Endothelial cell of umbilical vein (primary cell): ENCODE results near the gene FILIP1L.

Source experiments
- JUN ChIP-seq: IDR thresholded peaks from 2 replicates; pipeline ENCODE4 v1.6.1; 2011; ENCODE audit warnings: borderline replicate concordance, low read depth; ENCODE audit not compliant: insufficient read length, insufficient read depth
- POLR2A ChIP-seq: IDR thresholded peaks from 2 replicates; pipeline ENCODE4 v1.6.1; 2012; ENCODE audit warnings: low read depth, mild to moderate bottlenecking, control low read depth, low read length
- TF ChIP-seq, protein P1 (sequence below), 2 donors: IDR thresholded peaks; 1 replicate in 1 of 2; 2 replicates in 1 of 2; pipeline ENCODE4 v1.5.1; 2011; ENCODE audit warnings: low read length in 2 of 2, mild to moderate bottlenecking in 2 of 2, moderate library complexity in 2 of 2, control low read depth in 1 of 2, inconsistent platforms in 1 of 2, low read depth in 1 of 2; ENCODE audit not compliant: insufficient read depth in 1 of 2; ENCODE audit errors: extremely low read depth in 1 of 2

DNA sequence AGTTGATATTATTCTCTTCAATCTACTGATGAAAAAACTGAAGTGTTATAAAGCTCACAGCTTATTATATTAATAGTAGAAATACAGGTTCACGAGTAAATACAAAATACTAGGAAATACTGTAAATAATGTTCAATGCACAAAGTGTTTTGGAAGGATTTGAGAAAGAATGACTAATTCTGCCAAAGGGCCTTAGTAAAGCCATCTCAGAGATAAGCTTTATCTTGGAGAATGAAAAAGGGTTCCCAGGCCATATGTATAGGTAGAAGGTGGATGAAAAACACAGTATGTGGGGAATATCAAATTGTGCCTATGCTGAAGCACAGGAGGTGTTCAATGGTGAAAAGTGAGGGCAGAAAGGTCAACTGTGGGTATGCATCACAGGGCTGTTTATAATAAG is 173.1 kb downstream of the FILIP1L start:
- TF ChIP-seq, protein P1, sequence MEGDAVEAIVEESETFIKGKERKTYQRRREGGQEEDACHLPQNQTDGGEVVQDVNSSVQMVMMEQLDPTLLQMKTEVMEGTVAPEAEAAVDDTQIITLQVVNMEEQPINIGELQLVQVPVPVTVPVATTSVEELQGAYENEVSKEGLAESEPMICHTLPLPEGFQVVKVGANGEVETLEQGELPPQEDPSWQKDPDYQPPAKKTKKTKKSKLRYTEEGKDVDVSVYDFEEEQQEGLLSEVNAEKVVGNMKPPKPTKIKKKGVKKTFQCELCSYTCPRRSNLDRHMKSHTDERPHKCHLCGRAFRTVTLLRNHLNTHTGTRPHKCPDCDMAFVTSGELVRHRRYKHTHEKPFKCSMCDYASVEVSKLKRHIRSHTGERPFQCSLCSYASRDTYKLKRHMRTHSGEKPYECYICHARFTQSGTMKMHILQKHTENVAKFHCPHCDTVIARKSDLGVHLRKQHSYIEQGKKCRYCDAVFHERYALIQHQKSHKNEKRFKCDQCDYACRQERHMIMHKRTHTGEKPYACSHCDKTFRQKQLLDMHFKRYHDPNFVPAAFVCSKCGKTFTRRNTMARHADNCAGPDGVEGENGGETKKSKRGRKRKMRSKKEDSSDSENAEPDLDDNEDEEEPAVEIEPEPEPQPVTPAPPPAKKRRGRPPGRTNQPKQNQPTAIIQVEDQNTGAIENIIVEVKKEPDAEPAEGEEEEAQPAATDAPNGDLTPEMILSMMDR (IDR thresholded peaks at IDR 0.05; ENCODE audit: extremely low read depth in 1 of 2, insufficient read depth in 1 of 2, low read depth in 1 of 2, low read length in 2 of 2): no peak
- no peak for TF ChIP-seq JUN
- TF ChIP-seq POLR2A: no peak
